GM12878 (cell line): Measurements from ENCODE around the gene SUPT4H1. TPM values are rescaled to one million over a fixed set of nuclear protein-coding genes. Genes with fewer than 3 reads are reported as not detected.
A peak's percentile ranks its signal among the peaks of the same experiment; 100 is the strongest.

ENCODE experiments used
- ATAC-seq: fragments of 200-7000 bp; cut with Tn5 transposase; 3 replicates; pipeline ENCODE4 v1.9.1; 2020; ENCODE audit warnings: mild to moderate bottlenecking, moderate library complexity
- BruUV-seq: library from RNA; stranded (reverse); fragments of 400-500 nt; replicated peaks from 2 replicates; lab custom pipeline; 2021; lab: Mats Ljungman, UMichigan
- CTCF ChIA-PET: fragments of 300-600 bp; sonication (Branson Sonifier 250); formaldehyde crosslinking; extraction: SDS; loops from one replicate; lab custom pipeline; 2021; ENCODE audit warnings: inconsistent platforms; lab: Yijun Ruan, JAX
- POLR2A ChIA-PET: fragments of 350-600 bp; formaldehyde crosslinking; extraction: SDS; loops from one replicate; lab custom pipeline; 2021; ENCODE audit warnings: inconsistent platforms; lab: Charles Lee
- RAD21 ChIA-PET: fragments of 300-600 bp; sonication (Branson Sonifier 250); formaldehyde crosslinking; loops from one replicate; lab custom pipeline; 2023; ENCODE audit warnings: antibody characterized with exemption; ENCODE audit not compliant: unreplicated experiment; lab: Charles Lee
- SMC1A ChIA-PET: fragments of 300-600 bp; sonication (Branson Sonifier 250); formaldehyde crosslinking; loops from one replicate; lab custom pipeline; 2023; ENCODE audit not compliant: unreplicated experiment, uncharacterized antibody; lab: Charles Lee
- DNase-seq: peaks from one replicate; pipeline ENCODE4 v3.0.0-alpha.2; 2011; ENCODE audit warnings: low read depth, low spot score
- FAIRE-seq: peaks from 3 replicates; lab custom pipeline; 2011; peaks lifted over from hg19 to GRCh38; lab: Jason Lieb, UNC
- H2AFZ ChIP-seq: 2 replicates; pipeline ENCODE4 v1.6.0; 2011; ENCODE audit warnings: low read depth, low read length, control low read depth; ENCODE audit not compliant: control insufficient read depth
- H3K27ac ChIP-seq: 2 replicates; pipeline ENCODE4 v1.5.1; 2011; ENCODE audit warnings: control low read depth; ENCODE audit not compliant: control insufficient read depth, insufficient read depth
- H3K27me3 ChIP-seq, 2 experiments: replicated peaks in 1 of 2; 2 replicates each; pipeline versions ENCODE4 v1.6.0 to v1.6.1; 2011; ENCODE audit warnings: low read length in 1 of 2; ENCODE audit not compliant: control insufficient read depth in 2 of 2, insufficient read depth in 2 of 2
- H3K36me3 ChIP-seq, 2 experiments: 2 replicates each; pipeline ENCODE4 v1.5.1; 2011; ENCODE audit warnings: low read length in 1 of 2; ENCODE audit not compliant: control insufficient read depth in 2 of 2, insufficient read depth in 2 of 2
- H3K4me1 ChIP-seq: 2 replicates; pipeline ENCODE4 v1.6.1; 2011; ENCODE audit warnings: mild to moderate bottlenecking, low read length, moderate library complexity, mixed read lengths; ENCODE audit not compliant: control insufficient read depth, insufficient read depth
- H3K4me2 ChIP-seq: 2 replicates; pipeline ENCODE4 v1.6.0; 2011; ENCODE audit warnings: control low read depth; ENCODE audit not compliant: control insufficient read depth, insufficient read depth
- H3K4me3 ChIP-seq: fragments of 200-600 bp; sonication (generic); 2 replicates; pipeline ENCODE4 v1.5.1; 2016
- H3K79me2 ChIP-seq: 2 replicates; pipeline ENCODE4 v1.6.0; 2011; ENCODE audit warnings: low read length; ENCODE audit not compliant: control insufficient read depth, insufficient read depth
- H3K9ac ChIP-seq: 2 replicates; pipeline ENCODE4 v1.8.0; 2011; ENCODE audit warnings: low read length, control low read depth, mixed read lengths; ENCODE audit not compliant: control insufficient read depth, insufficient read depth
- H3K9me3 ChIP-seq: replicated peaks from 3 replicates; pipeline ENCODE4 v1.5.1; 2011; ENCODE audit warnings: mild to moderate bottlenecking, low read length; ENCODE audit not compliant: control insufficient read depth, insufficient read depth
- H4K20me1 ChIP-seq: 2 replicates; pipeline ENCODE4 v1.6.0; 2011; ENCODE audit not compliant: control insufficient read depth, insufficient read depth
- BMI1 ChIP-seq: fragments of 450-650 bp; IDR thresholded peaks from 2 replicates; pipeline ENCODE4 v1.6.1; 2016; ENCODE audit warnings: mild to moderate bottlenecking, moderate library complexity, borderline replicate concordance
- CHD2 ChIP-seq: IDR thresholded peaks from 2 replicates; pipeline ENCODE4 v1.6.1; 2011; ENCODE audit warnings: low read depth, low read length, improper control_type of control experiment, borderline replicate concordance
- FOXM1 ChIP-seq: IDR thresholded peaks from 2 replicates; pipeline ENCODE4 v1.6.1; 2012; ENCODE audit warnings: low read depth, mild to moderate bottlenecking, inconsistent platforms, low read length, moderate library complexity
- GABPA ChIP-seq: IDR thresholded peaks from 2 replicates; pipeline ENCODE4 v1.6.1; 2014; ENCODE audit warnings: antibody characterized with exemption, low read depth, mild to moderate bottlenecking, inconsistent platforms
- IRF5 ChIP-seq: fragments of 450-650 bp; IDR thresholded peaks from 2 replicates; pipeline ENCODE4 v1.6.1; 2017; ENCODE audit warnings: borderline replicate concordance
- KAT2A ChIP-seq: conservative IDR thresholded peaks from 2 replicates; pipeline ENCODE4 v1.6.1; 2011; ENCODE audit warnings: low read depth, low read length; ENCODE audit not compliant: control insufficient read depth
- NFYA ChIP-seq: IDR thresholded peaks from 2 replicates; pipeline ENCODE4 v1.6.1; 2011; ENCODE audit warnings: low read depth, mild to moderate bottlenecking, low read length, improper control_type of control experiment, borderline replicate concordance
- NR2C2 ChIP-seq: IDR thresholded peaks from 2 replicates; pipeline ENCODE4 v1.6.1; 2011; ENCODE audit warnings: borderline replicate concordance, low read depth; ENCODE audit not compliant: control insufficient read depth, insufficient read length
- POU2F2 ChIP-seq: IDR thresholded peaks from 3 replicates; pipeline ENCODE4 v1.6.1; 2011; ENCODE audit warnings: low read depth, mild to moderate bottlenecking, low read length, borderline replicate concordance
- SIX5 ChIP-seq: IDR thresholded peaks from 2 replicates; pipeline ENCODE4 v1.6.1; 2011; ENCODE audit warnings: mild to moderate bottlenecking, low read depth, low read length, moderate library complexity; ENCODE audit not compliant: severe bottlenecking
- SKIL ChIP-seq: fragments of 450-650 bp; IDR thresholded peaks from 2 replicates; pipeline ENCODE4 v1.6.1; 2017; ENCODE audit warnings: mild to moderate bottlenecking, low read depth, inconsistent platforms; ENCODE audit not compliant: poor library complexity, severe bottlenecking
- ZBTB40 ChIP-seq: fragments of 450-650 bp; IDR thresholded peaks from 2 replicates; pipeline ENCODE4 v1.6.1; 2016; ENCODE audit warnings: mild to moderate bottlenecking, moderate library complexity, borderline replicate concordance
- ZNF207 ChIP-seq: fragments of 450-650 bp; IDR thresholded peaks from 2 replicates; pipeline ENCODE4 v1.6.1; 2014; ENCODE audit warnings: antibody characterized with exemption, mild to moderate bottlenecking, borderline replicate concordance
- WGBS: methylation state at CpG from one replicate; pipeline ENCODE4 v1.1.6; 2016; ENCODE audit warnings: low lambda C conversion rate; ENCODE audit not compliant: insufficient replicate concordance, insufficient coverage; ENCODE audit errors: missing lambda C conversion rate; 5-methylcytosine and 5-hydroxymethylcytosine counted together
- in situ Hi-C: fragments of 300-500 bp; cut with MboI; formaldehyde crosslinking; loops from 9 replicates; pipeline ENCODE4 v1.14.3; 2018; ENCODE audit warnings: mixed read lengths
- intact Hi-C: fragments of 100-400 bp; cut with micrococcal nuclease; formaldehyde crosslinking; loops from one replicate; pipeline ENCODE4 v1.14.2; 2022; ENCODE audit not compliant: unreplicated experiment
- polyA plus RNA-seq, 11 experiments: library from polyadenylated mRNA; depleted of rRNA in 4 of 11; unstranded in 6 of 11; stranded (reverse) in 5 of 11; fragments of >200 nt; fragmentation: Nextera tagmentation in 4 of 11; fragmentation: Illumina TruSeq in 1 of 11; extraction: Ambion mirVana in 4 of 11; extraction: Trizol in 1 of 11; gene quantifications; 1 replicate in 1 of 11; 2 replicates in 10 of 11; pipeline versions ENCODE4 v1.2.1 to v1.2.3, GENCODE V29; 2011 to 2016; ENCODE audit warnings: inconsistent platforms in 2 of 11, missing spikeins in 2 of 11, low read depth in 1 of 11
- total RNA-seq, 4 experiments: library from RNA; depleted of rRNA in 3 of 4; stranded (reverse); fragments of >200 nt in 3 of 4; fragmentation: Illumina TruSeq in 1 of 4; extraction: Trizol in 1 of 4; gene quantifications; 2 replicates each; pipeline versions ENCODE4 v1.2.1 to v1.2.3, GENCODE V29; 2013 to 2021

SUPT4H1 gene
- total and polyA plus RNA-seq, 10 of the 15 experiments (the other 5 are each of a cell fraction or from before 2014, with no cell fraction given) = 83.8 to 293 (median 128) TPM

- TF ChIP-seq SKIL = peak; percentile 95
- peak; percentile 90 for TF ChIP-seq POU2F2
- TF ChIP-seq ZNF207 = 0 out of 2 replicates have a peak, but pooled peaks have one; percentile 25
- no peak for TF ChIP-seq FOXM1
- no peak for TF ChIP-seq KAT2A
- TF ChIP-seq GABPA = no peak
These were observed 7.8 kb downstream of the SUPT4H1 start (continued) for GRCh38 chr17:58344047-58344790.

GRCh38 chr17:58343131-58343530 lies 8.9 kb downstream of the SUPT4H1 start:
- ATAC-seq = no peak
- ChIA-PET CTCF (interaction anchor here (0.7 to 6.7 kb wide), 10 partner anchors 7 to 812 kb away, joined by 3 to 163 read pairs (median 21); partner anchors contain the start of genes PRR11, RNF43, SUPT4H1 and TSPOAP1), RAD21 (interaction anchor here (1.1 to 18.1 kb wide), 10 partner anchors 7 to 110 kb away, joined by 3 to 323 read pairs (median 24); partner anchors contain the start of genes RNF43 and SUPT4H1), POLR2A (interaction anchor here (1.0 to 18.5 kb wide), 10 partner anchors 9 to 110 kb away, joined by 3 to 373 read pairs (median 10); partner anchors contain the start of genes RNF43, SUPT4H1 and TSPOAP1), SMC1A (interaction anchor here (0.8 to 10.3 kb wide), 9 partner anchors 9 to 289 kb away, joined by 3 to 249 read pairs (median 25); partner anchors contain the start of genes MTMR4, RNF43 and TSPOAP1)
- BruUV-seq = no TSS peak
- FAIRE-seq = no peak
- Histone ChIP-seq H3K79me2 (peaks cover 95% of the 10 kb centered on the region), H3K4me3 (peak overlapping the region; percentile 81), H3K36me3 (peaks cover 16 to 25% of the 10 kb centered on the region in 2 experiments), H3K27me3 (no peaks in the 10 kb centered on the region), H2AFZ (no peak overlapping the region), H3K9ac (peak overlapping the region; percentile 96), H3K4me2 (peak overlapping the region; percentile 92), H3K27ac (peak overlapping the region; percentile 100), H3K4me1 (peaks cover 52% of the 10 kb centered on the region), H4K20me1 (no peaks in the 10 kb centered on the region), H3K9me3 (no peaks in the 10 kb centered on the region)
- intact Hi-C loops (loop anchor here (5.0 kb wide), 1 partner anchor 174 kb away; no protein-coding TSS in a partner anchor), in situ Hi-C loops (no loop called here)
- WGBS = 64% methylated on average over 4 of the region's 4 CpGs
- DNase-seq = no peak
- no peak for TF ChIP-seq NFYA
- no peak for TF ChIP-seq NR2C2
- TF ChIP-seq SIX5 = no peak
- TF ChIP-seq ZBTB40 = no peak
- peak; percentile 10; the same call in 1 of the 2 replicates for TF ChIP-seq BMI1
- no peak for TF ChIP-seq CHD2
- no peak for TF ChIP-seq IRF5
